Measurements from ENCODE around the gene POMT2. TPM values are rescaled to one million over a fixed set of nuclear protein-coding genes. Genes with fewer than 3 reads are reported as not detected.
A peak's percentile ranks its signal among the peaks of the same experiment; 100 is the strongest.
"Not testable (repeated sequence)": the region's sequence is repeated elsewhere in the genome, so short reads cannot be mapped to it uniquely, and the experiment has no call there.

The POMT2 gene
- 59.7 TPM for polyA plus RNA-seq (ENCODE audit: insufficient read length)
- long read RNA-seq, donor 1, full-length matches to known transcripts: 3 of 11 reads
- long read RNA-seq, donor 1, partial matches to known transcripts: 8 of 11 reads
- long read RNA-seq, donor 1, other reads (novel, unspliced or antisense): 0 of 11 reads
- long read RNA-seq, donor 2, full-length matches to known transcripts: 5 of 5 reads
- long read RNA-seq, donor 2, partial matches to known transcripts: 0 of 5 reads
- long read RNA-seq, donor 2, other reads (novel, unspliced or antisense): 0 of 5 reads
- long read RNA-seq, donor 3, full-length matches to known transcripts: 2 of 2 reads
- long read RNA-seq, donor 3, partial matches to known transcripts: 0 of 2 reads
- long read RNA-seq, donor 3, other reads (novel, unspliced or antisense): 0 of 2 reads
- long read RNA-seq, donor 4: 0 reads
- long read RNA-seq, donor 5, full-length matches to known transcripts: 4 of 4 reads
- long read RNA-seq, donor 5, partial matches to known transcripts: 0 of 4 reads
- long read RNA-seq, donor 5, other reads (novel, unspliced or antisense): 0 of 4 reads
- long read RNA-seq, donor 6, partial matches to known transcripts: 0 of 1 reads
- long read RNA-seq, donor 6, other reads (novel, unspliced or antisense): 0 of 1 reads
- long read RNA-seq, donor 7, full-length matches to known transcripts: 3 of 3 reads
- long read RNA-seq, donor 7, partial matches to known transcripts: 0 of 3 reads
- long read RNA-seq, donor 7, other reads (novel, unspliced or antisense): 0 of 3 reads
- long read RNA-seq, donor 8, full-length matches to known transcripts: 2 of 2 reads
- long read RNA-seq, donor 8, partial matches to known transcripts: 0 of 2 reads
- long read RNA-seq, donor 8, other reads (novel, unspliced or antisense): 0 of 2 reads

GRCh38 chr14:77320238-77320935 lies at the start of gene POMT2:
POMT2 (minus strand) TSS chr14:77320883; CDS start chr14:77320681, 202 bp downstream.
- DNase-seq: peak; percentile 90

- no peak for DNase-seq
These were observed 48.6 kb upstream of the POMT2 start for GRCh38 chr14:77369285-77369684.

DNA sequence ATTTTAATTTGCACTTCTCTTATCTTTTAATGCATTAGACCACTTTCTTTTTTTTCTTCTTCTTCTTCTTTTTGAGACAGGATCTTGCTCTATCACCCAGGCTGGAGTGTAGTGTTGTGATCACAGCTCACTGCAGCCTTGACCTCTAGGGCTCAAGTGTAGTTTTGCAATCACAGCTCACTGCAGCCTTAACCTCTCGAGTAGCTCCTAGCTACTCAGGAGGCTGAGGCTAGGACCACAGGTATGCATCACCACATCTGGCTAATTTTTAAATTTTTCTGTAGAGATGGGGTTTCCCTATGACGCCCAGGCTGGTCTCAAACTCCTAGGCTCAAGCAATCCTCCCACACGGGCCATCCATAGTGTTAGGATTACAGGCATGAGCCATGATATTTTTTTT lies 43.5 kb upstream of the POMT2 start:
- DNase-seq: no peak

DNA sequence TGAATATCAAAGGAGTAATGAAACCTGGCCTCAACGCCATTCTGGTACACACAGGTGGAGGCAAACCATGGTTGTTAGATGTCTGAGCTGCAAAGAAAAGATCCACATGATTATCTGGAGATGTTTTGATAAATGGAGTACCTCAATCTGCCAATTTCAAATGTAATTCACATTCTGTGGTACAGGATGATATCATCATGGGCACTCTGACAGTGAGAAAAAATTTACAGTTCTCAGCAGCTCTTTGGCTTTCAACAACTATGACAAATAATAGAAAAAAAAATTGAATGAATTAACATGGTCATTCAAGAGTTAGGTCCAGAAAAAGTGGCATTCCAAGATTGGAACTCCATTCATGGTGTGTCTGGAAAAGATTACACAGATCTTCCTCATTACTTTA lies 38.9 kb upstream of the POMT2 start:
- DNase-seq: no peak

- no peak for DNase-seq
These were observed 36.2 kb upstream of the POMT2 start for GRCh38 chr14:77356899-77357298.

GRCh38 chr14:77355811-77356210 lies 35.1 kb upstream of the POMT2 start:
- no peak for DNase-seq

- DNase-seq: no peak
These were observed 32.9 kb upstream of the POMT2 start for GRCh38 chr14:77353469-77354141.

GRCh38 chr14:77347751-77348150 lies 27.1 kb upstream of the POMT2 start:
- peak; percentile 15 for DNase-seq

- no peak for DNase-seq
These were observed 25.8 kb upstream of the POMT2 start for GRCh38 chr14:77346495-77346894.

DNA sequence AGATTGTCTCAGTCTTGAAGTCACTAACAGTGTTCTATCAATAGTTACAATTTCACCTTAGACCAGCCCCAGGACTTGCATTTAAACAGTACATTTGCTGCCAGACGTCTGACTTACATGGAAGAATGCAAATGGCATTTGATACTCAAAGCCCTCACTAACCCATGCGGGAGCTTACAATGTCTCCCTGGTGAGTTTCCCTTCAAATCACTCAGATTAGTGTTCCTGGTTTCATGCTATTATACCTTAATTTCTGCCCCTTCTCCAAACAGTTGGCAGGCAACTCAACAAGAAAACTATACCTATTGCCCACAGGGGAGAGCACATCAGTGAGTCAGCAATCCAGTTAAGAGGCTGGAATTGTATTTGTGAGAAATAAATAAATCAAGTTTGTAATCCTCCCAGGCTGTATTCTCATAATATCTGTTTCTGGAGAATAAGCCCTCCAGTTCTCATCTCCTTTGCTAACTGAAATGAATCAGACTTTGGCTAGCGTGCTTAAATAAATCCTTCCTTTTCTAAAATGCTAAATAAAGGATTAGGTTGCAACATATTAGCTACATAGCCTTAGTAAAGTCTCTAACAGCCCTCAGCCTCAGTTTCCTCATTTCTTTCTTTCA lies 23.8 kb upstream of the POMT2 start:
- DNase-seq: no peak

DNA sequence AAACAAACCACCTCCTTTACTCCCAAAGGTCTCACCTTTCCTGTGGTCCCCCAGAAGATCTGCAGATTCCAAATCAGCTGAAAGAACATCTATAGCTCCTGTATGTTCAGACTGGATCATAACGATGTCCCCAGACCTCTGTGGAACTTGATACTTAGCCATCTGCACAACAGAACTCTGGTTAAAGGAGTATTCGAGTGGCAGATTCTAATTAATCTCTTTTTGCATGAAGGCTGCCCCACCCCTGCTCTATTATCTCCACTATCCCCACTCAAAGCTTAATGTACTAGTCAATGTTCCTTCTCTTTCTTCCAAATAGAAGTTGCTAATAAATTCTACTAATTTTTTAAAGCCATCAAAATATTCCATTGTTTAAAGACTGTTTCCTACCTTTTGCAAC lies 23.0 kb upstream of the POMT2 start:
- DNase-seq: no peak

GRCh38 chr14:77342726-77343397 lies 22.2 kb upstream of the POMT2 start:
- DNase-seq: no peak

GRCh38 chr14:77340389-77340788 lies 19.7 kb upstream of the POMT2 start:
- DNase-seq: no peak

- DNase-seq: no peak
These were observed 18.7 kb upstream of the POMT2 start for GRCh38 chr14:77339407-77339806.

GRCh38 chr14:77338302-77338701 lies 17.6 kb upstream of the POMT2 start:
- no peak for DNase-seq

DNA sequence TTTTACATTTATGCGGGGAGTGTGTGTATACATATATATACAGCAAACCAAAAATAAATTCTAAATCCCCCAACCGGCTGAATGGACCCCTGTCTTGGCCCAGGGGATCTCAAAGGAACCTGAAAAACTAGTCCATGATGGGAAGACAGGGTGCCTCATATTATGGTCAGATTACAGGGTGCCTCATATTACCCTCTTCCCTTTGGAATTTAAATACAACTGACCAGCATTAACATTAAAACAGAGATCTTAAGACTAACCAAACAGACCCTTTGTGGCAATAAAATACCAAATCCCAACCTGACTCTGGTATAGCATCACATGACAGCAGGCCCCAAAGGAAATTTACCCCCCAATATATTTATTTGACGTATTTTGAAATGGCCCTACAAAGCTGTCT lies 17.2 kb upstream of the POMT2 start:
- DNase-seq: no peak

DNA sequence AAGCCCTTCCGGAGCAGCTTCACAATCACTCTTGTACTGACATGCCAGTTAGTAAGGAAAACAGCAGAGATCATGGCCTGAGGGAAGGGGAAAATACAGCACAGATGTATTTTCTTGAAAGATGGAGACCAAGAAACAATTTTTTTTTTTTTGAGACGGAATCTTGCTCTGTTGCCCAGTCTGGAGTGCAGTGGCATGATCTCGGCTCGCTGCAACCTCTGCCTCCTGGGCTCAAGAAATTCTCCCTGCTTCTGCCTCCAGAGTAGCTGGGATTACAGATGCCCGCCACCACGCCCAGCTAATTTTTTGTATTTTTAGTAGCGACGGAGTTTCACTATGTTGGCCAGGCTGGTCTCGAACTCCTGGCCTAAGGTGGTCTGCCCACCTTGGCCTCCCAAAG lies 16.6 kb upstream of the POMT2 start:
- not testable (repeated sequence) for DNase-seq

DNA sequence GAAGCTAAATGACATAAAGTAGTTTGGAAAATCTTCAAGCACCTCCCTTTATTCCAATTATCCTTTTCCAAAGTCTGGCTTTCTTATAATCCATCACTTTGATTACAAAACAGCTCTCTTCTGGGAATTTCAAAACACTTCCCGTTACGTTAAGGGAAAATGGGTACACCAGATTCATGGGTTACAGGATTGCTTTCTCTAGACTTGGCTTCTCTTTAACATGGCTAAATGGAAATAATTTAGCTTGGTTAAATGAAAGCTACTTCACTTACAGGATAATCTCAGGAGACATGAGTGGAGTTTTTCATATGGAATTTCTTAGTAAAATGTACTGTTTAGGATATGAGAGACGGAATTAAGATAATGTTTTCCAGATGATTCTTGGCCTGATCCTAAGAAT lies 14.9 kb upstream of the POMT2 start:
- DNase-seq: no peak

GRCh38 chr14:77329872-77330271 lies 9.2 kb upstream of the POMT2 start:
- no peak for DNase-seq

DNA sequence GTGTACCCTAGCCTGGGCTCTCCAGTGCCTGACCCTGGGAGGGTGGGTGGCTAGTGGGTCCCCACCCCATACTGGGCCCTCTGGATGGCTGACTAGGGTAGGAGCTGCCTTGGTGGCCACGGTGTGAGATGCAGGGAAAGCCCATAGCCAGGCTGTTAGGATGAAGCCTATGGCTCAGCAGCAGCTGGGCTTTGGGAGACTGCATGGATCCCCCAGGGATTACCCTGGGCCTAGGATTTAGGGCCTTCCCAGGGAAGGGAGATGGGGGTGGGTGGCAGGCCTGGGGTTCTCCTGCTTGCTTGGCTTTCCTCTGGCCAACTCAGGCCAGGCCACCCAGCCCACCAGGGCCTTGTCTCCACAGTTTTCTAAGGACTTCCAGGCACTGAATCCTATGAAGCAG lies 6.4 kb upstream of the POMT2 start:
- DNase-seq: no peak

GRCh38 chr14:77325746-77326094 lies 5.0 kb upstream of the POMT2 start:
- no peak for DNase-seq

Measured in left kidney (tissue), 8 donors.